Stimulated activated CD4-positive, alpha-beta T cell treated with anti-CD3 and anti-CD28 coated beads, Interleukin-4, amount 100 ng/mL, for 4 hours (primary cell): Measurements from ENCODE around the gene FBF1.

Source experiments
- DNase-seq, 2 experiments: peaks; one replicate each; pipeline ENCODE4 v3.0.0-alpha.2; 2020

Gene FBF1

GRCh38 chr17:75950855-75951554 lies 10.2 kb upstream of the FBF1 start:
- DNase-seq = no peak

DNA sequence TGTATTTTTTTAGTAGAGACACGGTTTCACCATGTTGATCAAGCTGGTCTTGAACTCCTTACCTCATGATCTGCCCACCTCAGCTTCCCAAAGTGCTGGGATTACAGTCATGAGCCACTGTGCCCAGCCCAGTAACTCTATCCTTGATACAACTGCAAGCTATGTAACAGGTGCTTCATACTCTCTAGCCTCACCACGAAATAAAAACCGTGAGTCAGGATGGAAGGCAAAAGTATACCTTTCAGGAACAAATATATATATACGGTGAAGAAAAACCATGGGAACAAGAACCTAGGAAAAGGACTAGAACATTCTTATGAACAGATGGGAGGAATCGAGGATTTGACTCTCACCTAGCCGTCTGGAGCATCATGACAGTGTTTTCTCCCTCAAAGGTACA lies 9.6 kb upstream of the FBF1 start:
- no peak for DNase-seq

- no peak for DNase-seq
Observed at GRCh38 chr17:75945211-75945610, 4.4 kb upstream of the FBF1 start.

DNA sequence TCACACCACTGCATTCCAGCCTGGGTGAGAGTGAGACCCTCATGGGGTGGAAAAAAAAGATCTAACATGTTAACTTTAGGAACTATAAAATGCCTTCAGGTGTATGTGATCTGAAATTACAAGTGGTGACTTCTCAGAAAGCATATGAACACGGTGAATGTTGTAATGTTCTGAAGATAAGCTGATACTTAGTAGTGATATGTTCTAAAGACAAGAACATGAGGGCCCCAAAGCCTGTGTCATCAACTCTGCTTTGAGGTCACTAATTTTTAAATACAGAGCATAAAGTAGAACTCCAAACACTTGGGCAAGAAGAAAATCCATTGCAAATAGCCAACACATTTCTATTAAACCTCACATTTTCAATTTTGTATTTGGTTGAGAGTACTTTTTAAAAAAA lies 2.6 kb upstream of the FBF1 start:
- DNase-seq = no peak

DNA sequence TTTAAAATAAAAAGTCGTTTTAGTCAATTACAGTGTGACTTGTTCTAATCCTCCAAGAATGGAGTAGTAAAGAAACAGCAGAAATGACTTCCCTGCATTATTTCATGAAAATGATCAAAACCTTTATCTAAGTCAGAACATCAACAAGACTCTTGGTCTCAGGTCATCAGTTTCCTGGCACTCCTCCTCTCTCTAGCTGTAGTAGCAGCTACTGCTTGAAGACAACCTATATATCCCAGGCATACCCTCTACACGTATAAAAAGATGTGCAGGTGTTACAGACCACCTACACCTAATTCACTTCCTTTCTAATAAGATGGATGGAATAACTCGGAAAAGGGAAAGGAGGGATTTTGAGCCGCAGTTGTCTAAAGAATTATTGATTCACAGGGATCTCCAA lies 1.6 kb upstream of the FBF1 start:
- DNase-seq = no peak

DNA sequence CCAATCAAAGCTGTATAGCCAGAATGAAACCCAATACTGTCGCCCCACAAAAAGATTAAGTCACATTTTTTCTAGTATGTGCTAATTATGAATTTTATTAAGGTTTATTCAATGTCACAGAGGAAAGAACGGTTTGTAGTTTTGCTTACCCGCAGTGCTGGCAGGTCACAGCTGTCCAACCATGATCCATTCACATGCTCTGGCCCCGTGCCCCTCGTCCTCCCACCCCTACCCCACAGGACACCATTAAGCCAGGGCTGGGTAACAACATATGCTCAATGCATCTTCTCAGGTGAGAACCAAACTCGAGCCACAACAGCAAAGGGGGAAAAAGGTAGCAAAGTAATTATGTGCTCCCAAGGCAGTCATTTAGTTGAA lies 589 bp upstream of the FBF1 start:
- DNase-seq = no peak

DNA sequence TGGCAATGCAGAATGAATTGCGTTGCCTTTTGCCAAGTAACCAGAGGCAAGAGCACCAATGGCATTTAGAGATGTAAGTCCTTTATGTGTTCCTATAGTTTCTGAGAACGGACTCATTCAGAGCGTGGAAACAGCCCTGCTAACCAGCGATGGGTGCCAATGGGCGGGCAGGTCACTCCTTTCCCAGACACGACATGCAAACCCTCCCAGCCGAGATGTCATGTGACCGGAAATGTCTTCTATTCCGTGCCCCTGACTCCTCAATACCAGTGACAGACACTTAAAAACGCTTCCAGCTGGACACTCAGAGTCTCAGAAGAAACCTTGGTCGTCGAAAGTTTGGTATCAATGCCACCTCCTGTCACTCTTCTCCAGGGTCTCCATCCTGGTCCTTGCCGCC lies 3.2 kb downstream of the FBF1 start:
- DNase-seq = no peak

DNA sequence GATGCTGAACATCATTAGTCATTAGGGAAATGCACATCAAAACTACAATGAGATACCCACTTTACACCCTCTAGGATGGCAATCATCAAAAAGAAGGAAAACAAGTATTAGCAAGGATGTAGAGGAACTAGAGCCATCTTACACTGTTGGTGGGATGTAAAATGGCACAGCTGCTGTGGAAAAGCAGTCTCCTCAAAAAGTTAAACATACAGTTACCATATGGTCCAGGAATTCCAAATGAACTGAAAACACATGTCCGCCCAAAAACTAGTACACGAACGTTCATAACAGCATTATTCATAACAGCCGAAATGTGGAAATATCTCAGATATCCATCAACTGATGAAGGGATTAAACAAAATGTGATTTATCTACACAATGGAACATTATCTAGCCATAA lies 7.0 kb downstream of the FBF1 start:
- no peak for DNase-seq

- DNase-seq = no peak
Observed at GRCh38 chr17:75932852-75933251, 8.0 kb downstream of the FBF1 start.

DNA sequence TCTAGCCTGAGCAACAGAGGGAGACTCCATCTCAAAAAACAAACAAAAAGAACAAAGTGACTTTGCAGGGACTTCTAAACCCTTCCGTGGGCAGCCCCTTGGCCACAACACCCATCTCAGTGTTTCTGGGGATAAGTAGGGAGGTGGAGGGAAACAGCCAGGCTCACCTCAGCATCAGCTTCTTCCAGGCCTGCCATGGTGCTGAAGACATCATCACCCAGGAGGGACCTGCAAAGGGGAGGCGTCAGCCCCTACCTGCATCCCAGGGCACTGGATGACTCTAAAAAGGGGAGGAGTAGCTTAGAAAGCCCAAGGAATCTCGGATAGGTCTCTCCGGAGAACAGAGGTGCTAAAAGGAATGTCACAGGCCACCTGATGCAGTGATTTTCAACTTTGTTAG lies 9.8 kb downstream of the FBF1 start:
- DNase-seq = no peak

DNA sequence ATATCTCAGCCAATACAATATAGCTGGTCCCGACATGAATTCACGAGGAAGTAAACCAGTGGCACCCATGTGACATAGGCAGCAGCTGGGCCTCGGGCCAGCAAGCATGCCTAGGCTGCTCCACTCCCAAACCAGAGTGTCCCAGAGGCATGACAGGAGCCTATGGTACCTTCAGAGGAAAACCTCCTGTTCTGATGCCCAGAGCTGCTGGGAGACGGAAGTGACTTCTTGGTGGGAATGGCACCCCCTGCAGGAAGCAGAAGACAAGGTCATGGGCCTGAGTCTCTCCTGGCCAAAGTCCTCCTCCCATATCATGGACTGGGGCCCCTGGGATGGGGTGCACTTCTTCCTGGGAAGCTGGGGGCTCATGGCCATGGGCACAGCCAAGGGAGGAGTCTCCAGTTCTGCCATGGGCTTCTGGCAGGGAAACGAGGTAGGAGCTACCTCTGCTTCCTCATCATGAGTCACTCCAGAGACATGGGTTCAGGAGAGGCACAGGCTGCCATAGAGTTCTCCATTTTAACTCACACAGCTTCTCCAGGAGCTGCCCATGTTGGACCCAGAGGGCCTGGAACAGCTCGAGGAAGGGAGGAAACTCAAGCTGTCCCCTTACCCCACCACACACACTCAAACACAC lies 13.4 kb downstream of the FBF1 start:
- DNase-seq = no peak

GRCh38 chr17:75926456-75926855 lies 14.4 kb downstream of the FBF1 start:
- no peak for DNase-seq

GRCh38 chr17:75925912-75926311 lies 14.9 kb downstream of the FBF1 start:
- DNase-seq = no peak

DNA sequence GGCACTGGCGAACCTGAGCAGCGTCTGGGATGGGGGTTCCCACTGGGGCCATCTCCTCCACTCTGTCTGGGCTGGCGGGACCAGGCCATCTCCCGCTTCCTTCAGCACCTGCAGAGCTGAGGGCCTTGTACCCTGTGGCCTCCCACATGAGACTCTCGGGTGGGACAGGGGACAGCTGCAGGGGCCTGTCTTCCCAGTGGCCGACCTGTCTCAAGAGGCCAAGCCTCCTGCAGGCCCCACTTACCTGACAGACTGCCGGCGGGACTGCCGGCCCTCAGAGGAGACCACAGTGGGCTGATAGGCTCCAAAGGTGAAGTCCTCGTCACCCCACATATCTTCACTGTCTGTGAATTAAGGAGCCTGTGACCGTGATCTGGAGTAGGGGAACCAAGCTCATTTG lies 15.7 kb downstream of the FBF1 start:
- no peak for DNase-seq

GRCh38 chr17:75922963-75923874 lies 17.6 kb downstream of the FBF1 start:
- DNase-seq = no peak

- no peak for DNase-seq
Observed at GRCh38 chr17:75922173-75922961, 18.5 kb downstream of the FBF1 start.

DNA sequence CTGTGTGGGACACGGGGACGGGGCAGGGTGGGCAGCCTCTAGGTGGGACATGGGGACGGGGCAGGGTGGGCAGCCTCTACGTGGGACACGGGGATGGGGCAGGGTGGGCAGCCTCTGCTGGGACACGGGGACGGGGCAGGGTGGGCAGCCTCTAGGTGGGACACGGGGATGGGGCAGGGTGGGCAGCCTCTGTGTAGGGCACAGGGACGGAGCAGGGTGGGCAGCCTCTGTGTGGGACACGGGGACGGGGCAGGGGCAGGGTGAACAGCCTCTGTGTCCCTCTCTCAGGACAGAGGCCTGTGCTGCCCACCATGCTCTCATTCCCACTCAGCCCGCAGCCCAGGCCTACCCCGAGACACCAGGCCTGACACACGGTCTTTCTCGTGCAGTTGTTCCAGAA lies 19.2 kb downstream of the FBF1 start:
- no peak for DNase-seq

DNA sequence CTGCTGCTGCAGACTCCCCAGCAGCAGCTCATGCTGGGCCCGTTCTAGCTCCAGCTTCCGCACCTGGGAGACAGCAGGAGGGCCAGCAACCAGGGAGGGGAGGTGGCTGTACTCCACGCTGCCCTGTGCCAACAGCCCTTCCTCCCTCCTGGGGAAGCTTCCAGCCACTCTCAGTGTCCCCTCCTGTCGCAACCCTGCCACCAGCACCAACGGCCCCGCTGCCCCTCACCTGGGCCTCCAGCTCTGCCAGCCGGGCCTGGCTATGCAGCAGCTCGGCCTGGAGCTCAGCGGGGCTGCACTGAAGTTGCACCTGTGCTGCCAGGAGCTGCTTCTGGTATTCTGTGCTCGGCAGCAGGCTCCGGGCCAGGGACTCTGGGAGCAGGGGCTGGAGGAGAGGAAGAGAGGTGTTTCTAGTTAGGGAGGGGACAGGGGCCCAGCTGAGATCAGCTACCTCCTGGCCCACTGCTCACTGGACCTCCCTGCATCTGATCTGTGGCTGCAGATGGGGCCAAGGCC lies 20.7 kb downstream of the FBF1 start:
- DNase-seq = no peak

DNA sequence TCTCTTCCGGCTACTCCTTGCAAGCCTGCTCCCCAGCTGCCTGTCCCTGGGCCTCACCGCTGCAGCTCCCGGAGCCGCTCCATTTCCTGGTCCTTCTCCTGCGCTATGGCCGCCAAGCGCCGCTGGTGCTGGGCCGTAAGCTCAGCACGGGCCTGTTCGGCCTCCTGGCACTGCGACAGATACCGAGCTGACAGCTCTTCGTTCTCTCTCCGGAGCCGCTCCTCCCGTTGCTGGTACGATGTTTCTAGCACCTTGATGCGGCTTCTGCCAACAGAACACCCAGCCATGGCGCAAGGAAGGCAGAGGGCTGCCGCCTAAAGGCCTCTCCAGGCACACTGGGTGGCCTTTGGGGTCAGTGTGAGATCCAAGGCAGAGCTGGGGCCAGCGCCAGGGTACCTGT lies 21.2 kb downstream of the FBF1 start:
- no peak for DNase-seq

- no peak for DNase-seq
Observed at GRCh38 chr17:75917917-75918445, 22.9 kb downstream of the FBF1 start.

DNA sequence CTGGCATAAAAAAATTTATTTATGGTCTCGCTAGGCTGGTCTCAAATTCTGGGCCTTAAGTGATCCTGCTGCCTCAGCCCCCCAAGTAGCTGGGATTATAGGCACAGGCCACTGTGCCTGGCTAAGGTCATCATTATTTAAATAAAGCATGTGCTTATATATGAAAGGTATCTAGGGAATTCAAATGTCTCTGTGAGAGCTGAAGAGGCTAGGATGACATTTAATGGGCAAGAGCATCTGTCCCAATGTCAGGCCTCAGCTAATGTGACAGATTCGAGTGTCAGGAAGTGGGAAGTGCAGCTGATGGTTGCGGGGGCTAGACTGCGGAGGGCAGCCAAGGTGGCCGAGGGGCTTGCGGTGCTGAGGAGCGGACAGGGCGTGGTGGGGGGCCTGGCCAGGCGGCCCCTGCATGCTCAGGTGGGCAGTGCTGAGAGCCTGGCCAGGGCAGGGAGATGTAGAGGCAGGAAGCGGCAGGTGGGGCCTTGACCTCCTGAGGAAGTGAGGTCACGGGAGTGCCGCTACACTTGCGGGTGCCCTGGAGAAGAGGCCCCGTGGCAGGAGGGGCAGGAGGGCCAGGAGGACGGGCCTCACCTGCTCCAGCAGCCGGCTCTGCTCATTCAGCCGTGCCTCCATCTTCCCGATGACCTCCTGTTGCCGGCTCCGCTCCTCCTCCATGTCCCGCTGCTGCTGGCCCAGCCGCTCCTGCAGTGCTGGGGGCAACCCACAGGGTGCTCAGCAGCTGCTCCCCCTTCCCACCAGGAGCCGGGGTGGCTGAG lies 23.5 kb downstream of the FBF1 start:
- DNase-seq = no peak

DNA sequence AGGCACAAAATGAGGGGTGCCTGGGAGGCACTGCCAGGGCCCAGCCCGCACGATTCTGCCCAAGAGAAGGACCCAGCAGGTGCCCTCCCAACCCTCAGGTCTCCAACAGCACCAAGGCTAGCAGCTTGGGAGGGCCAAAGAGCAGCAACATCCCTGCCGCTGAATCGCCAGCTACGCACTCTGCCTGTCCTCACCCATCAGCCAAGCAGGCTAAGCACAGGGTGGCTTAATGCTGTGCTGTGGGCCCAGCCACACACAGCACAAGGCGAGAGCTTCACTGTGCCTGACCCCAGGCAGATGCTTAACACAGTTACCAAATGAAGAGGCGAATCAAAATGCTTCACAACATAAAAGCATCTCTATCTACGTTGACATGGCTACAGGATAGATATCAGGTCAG lies 25.6 kb downstream of the FBF1 start:
- DNase-seq = no peak
